ENCODE results near the gene PLCD3. TPM values are rescaled to one million over a fixed set of nuclear protein-coding genes. Genes with fewer than 3 reads are reported as not detected.

Gene PLCD3
- total RNA-seq, 4 donors from 2014 or later, result 16.3 to 105 (median 20.5) TPM

DNA sequence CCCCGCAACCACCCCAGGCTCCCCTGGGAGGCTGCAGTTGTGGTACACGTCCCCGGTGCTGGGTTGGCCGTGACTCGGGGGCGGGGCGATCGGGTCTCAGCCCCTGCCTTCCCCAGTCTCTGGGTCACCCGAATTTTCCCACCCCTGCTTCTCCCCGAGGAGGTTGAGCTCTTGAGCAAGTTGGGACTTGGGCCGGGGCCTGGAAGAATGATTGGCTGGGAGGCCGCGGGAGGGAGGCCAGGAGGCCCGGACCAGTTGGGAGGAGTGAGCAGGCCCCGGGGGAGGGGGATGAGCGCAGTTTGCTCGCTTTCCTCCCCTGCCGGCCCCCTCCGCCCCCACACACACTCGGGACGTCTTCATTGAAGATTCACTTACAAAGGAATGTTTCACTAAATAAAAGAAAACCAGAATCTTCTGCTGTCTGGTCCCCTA, 11.5 kb upstream of the PLCD3 start:
- peaks cover 0 to 8% (median 0%) of the 10 kb centered on the region in 3 donors for H3K36me3 ChIP-seq
- TF ChIP-seq POLR2A (IDR thresholded peaks at IDR 0.05), result peak in 2 of 4 donors; percentile 13 to 26
- TF ChIP-seq, protein P1, sequence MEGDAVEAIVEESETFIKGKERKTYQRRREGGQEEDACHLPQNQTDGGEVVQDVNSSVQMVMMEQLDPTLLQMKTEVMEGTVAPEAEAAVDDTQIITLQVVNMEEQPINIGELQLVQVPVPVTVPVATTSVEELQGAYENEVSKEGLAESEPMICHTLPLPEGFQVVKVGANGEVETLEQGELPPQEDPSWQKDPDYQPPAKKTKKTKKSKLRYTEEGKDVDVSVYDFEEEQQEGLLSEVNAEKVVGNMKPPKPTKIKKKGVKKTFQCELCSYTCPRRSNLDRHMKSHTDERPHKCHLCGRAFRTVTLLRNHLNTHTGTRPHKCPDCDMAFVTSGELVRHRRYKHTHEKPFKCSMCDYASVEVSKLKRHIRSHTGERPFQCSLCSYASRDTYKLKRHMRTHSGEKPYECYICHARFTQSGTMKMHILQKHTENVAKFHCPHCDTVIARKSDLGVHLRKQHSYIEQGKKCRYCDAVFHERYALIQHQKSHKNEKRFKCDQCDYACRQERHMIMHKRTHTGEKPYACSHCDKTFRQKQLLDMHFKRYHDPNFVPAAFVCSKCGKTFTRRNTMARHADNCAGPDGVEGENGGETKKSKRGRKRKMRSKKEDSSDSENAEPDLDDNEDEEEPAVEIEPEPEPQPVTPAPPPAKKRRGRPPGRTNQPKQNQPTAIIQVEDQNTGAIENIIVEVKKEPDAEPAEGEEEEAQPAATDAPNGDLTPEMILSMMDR (IDR thresholded peaks at IDR 0.05), result no peak
- no peaks in the 10 kb centered on the region for H3K9me3 ChIP-seq
- H3K4me1 ChIP-seq, result peaks cover 17 to 46% (median 21%) of the 10 kb centered on the region in 3 donors
- H3K27ac ChIP-seq, result peak overlapping the region; percentile 90 to 95 (median 94)
- WGBS, 2 donors, result 8% methylated on average over 8 of the region's 21 CpGs; no CpG with 5 or more reads in 1 of the 2 donors
- peak overlapping the region; percentile 43 to 73 (median 59) for H3K4me3 ChIP-seq
- intact Hi-C loops (cut with DNase I), result no loop called here
- H3K27me3 ChIP-seq, result no peaks in the 10 kb centered on the region
- DNase-seq, result no peak

DNA sequence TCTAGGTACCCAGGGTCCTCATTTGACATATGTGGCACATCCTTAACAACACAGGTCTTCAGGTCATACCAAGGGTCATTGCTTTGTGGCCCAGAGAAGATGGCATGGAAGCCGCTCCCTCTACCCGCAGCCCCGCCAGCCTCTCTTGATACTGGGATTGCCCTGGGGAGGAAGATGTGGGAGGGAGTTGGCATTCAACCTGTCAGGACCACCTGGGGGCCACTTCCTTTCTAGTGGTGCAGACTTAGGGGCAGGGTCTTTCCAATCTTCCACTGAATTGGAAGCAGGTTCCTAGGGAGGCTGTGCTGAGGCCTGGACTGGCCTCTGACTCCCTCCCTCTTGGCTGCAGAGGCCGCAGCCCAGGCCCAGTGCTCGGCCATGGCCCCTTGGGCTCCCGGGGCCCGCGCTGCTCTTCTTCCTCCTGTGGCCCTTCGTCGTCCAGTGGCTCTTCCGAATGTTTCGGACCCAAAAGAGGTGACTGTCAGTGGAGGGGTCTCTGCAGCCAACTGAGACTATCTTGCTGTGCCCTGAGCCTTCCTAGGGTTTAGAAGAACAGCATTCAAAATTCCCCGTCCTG, 10.9 kb upstream of the PLCD3 start:
- H3K4me3 ChIP-seq, result peak overlapping the region in 3 of 4 donors; percentile 59 to 73 (median 59)
- no peak for DNase-seq
- intact Hi-C loops (cut with DNase I), result no loop called here

DNA sequence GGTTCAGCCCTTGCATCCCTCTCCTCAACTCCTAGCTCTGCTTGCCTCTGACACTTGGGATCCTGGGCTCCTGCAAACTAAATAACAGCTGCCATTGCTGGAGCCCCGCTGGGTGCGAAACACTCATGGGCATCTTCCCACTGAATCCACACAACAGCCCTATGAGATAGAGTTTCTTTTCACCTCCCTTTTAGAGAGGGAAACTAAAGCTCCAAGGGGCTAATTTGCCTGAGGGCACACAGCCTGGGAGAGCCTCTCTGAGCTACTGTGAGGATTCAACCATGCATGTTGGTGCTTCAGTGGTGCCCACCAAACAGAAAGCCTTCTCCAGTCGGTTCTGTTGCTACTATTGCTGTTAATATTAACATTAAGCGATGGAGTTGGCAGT, 7.2 kb upstream of the PLCD3 start:
- TF ChIP-seq, protein P1 (IDR thresholded peaks at IDR 0.05), result no peak
- no peak for TF ChIP-seq POLR2A (IDR thresholded peaks at IDR 0.05)
- Histone ChIP-seq H3K4me3 (no peak overlapping the region), H3K27ac (no peak overlapping the region), H3K4me1 (peaks cover 18 to 49% (median 29%) of the 10 kb centered on the region in 3 donors), H3K36me3 (peaks cover 0 to 18% (median 0%) of the 10 kb centered on the region in 3 donors), H3K27me3 (no peaks in the 10 kb centered on the region), H3K9me3 (no peaks in the 10 kb centered on the region)
- WGBS, 2 donors, result 79 to 88% methylated on average over 2 to 4 of the region's 4 CpGs
- intact Hi-C loops (cut with DNase I), result no loop called here
- no peak for DNase-seq

More for the DNA sequence above, 10.9 kb upstream of the PLCD3 start:
- Histone ChIP-seq H3K4me1 (peaks cover 17 to 47% (median 21%) of the 10 kb centered on the region in 3 donors), H3K27ac (peak overlapping the region; percentile 90 to 95 (median 94)), H3K9me3 (no peaks in the 10 kb centered on the region), H3K36me3 (peaks cover 0 to 10% (median 0%) of the 10 kb centered on the region in 3 donors), H3K27me3 (no peaks in the 10 kb centered on the region)
- TF ChIP-seq, protein P1 (IDR thresholded peaks at IDR 0.05), result no peak
- no peak for TF ChIP-seq POLR2A (IDR thresholded peaks at IDR 0.05)
- 57 to 90% methylated on average over 2 to 8 of the region's 13 CpGs for WGBS, 2 donors

DNA sequence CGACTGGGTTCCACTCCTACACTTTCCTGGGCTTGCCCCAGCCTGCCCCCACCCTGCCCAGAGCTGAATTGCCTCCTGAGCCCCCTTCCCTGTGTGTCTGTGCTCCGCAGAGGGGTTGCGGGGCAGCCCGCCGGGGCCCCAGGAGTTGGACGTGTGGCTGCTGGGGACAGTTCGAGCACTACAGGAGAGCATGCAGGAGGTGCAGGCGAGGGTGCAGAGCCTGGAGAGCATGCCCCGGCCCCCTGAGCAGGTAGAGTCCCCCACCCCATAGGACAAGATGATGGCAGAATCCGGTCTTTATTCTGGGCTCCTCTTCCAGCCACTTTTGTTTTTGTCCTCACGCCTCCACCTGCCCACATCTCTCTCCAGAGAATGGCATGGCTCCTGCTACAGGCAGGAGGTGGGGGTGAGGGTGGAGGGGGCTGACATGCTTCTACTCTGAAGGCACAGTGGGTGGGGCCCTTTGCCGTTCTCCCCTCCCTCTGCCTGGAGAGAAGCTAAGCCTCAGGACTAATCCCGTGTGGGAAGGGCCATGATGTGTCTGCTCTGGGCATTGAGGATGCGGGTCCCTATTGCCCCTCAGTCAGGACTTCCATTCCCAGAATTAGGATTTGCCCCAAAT, 6.7 kb upstream of the PLCD3 start:
- no peaks in the 10 kb centered on the region for H3K9me3 ChIP-seq
- H3K4me1 ChIP-seq, result peaks cover 17 to 44% (median 24%) of the 10 kb centered on the region in 3 donors
- TF ChIP-seq POLR2A (IDR thresholded peaks at IDR 0.05), result no peak
- TF ChIP-seq, protein P1 (IDR thresholded peaks at IDR 0.05), result no peak
- WGBS, 2 donors, result 66 to 83% methylated on average over 7 to 8 of the region's 14 CpGs
- H3K36me3 ChIP-seq, result peaks cover 0 to 18% (median 0%) of the 10 kb centered on the region in 3 donors
- H3K27me3 ChIP-seq, result no peaks in the 10 kb centered on the region
- no peak overlapping the region for H3K27ac ChIP-seq
- no peak overlapping the region for H3K4me3 ChIP-seq
- DNase-seq, result no peak
- intact Hi-C loops (cut with DNase I), result no loop called here
